Measurements from ENCODE around the gene VAMP7.
"Not testable (repeated sequence)": the region's sequence is repeated elsewhere in the genome, so short reads cannot be mapped to it uniquely, and the experiment has no call there.

The VAMP7 gene, protein sequence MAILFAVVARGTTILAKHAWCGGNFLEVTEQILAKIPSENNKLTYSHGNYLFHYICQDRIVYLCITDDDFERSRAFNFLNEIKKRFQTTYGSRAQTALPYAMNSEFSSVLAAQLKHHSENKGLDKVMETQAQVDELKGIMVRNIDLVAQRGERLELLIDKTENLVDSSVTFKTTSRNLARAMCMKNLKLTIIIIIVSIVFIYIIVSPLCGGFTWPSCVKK

DNA sequence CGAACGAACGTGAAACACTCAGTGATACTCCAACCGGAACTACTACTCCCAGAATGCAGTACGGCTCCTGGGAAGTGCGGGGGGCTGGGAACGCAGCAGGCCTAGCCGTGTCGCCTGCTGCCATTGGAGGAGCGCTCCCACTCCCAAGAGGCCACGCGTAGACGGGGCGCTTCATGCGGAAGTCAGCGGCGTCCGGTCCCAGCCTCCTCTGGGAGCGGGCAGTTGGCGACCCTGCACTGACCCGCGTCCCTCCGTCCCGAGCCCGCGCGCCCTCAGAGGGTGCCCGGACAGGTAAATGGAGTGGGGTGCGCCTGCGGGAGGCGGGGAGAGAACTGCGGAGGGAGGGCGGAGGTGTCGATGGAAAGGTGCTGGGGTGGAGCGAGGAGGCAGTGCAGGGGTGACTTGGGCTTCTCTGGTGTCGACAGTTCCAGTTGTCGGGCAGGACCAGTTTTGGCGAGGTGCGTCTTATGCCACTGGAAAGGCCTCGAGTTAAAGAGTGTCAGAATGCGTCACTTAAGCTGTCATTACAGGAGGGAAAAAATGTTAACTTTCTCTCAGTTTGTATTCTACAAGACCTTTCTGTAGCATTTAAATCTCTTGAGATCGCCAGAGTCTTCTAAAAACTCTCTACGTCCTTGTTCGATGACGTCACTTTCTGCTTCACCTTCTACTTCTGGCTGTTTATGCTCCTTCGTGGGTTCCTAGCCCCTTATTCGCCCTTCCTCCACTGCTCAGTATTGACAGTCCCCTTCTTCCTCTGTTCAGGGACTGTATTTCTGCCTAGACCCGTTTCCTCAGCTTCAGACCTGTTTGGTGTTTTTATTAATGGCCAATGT, at the start of gene VAMP7:
Gene VAMP7 (plus strand): TSS at position 188 of the 836 bp plus-strand sequence. CDS start 8,122 bp downstream, outside the sequence.
- peak; percentile 88 for DNase-seq

DNA sequence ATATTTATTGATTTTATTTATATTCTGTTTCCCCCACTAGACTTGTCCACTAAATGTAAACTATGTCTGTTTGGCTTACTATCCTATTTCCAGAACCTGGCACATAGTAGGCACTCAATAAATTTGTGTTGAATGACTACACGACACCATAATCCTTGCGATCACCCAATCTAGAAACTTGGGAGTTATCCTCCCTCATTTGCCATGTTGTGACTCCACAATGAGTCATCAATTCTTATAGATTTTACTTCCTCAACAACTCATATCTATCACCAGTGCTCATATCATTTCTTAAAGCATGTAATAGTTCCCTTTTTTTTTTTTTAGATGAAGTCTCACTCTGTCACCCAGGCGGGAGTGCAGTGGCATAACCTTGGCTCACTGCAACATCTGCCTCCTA, 39.9 kb upstream of the VAMP7 start:
- no peak for DNase-seq

DNA sequence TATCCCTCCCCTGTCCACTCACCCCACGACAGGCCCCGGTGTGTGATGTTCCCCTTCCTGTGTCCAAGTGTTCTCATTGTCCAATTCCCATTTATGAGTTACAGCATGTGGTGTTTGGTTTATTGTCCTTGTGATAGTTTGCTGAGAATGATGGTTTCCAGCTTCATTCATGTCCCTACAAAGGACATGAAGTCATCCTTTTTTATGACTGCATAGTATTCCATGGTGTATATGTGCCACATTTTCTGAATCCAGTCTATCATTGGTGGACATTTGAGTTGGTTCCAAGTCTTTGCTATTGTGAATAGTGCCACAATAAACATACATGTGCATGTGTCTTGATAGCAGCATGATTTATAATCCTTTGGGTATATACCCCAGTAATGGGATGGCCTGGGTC, 29.4 kb upstream of the VAMP7 start:
- DNase-seq: not testable (repeated sequence)

DNA sequence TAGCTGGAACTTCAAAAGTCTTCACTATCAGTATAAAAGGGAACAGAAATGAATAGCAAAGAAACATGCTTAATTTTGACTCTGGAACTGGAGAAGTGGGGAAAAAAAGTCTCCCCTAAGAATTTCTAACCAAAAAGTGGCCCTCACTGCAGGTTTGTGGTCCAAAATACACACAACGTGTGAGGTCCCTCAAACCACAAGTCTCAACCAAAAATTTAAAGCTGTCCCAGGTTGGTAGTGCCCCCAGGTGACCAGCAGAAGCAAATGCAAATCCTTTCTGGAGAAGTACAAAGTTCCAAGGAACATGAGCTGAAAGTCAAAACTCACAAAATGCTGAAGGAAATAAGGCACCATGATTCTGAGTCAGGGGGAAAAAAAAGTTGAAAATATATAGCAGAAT, 23.6 kb upstream of the VAMP7 start:
- DNase-seq: peak; percentile 9

DNA sequence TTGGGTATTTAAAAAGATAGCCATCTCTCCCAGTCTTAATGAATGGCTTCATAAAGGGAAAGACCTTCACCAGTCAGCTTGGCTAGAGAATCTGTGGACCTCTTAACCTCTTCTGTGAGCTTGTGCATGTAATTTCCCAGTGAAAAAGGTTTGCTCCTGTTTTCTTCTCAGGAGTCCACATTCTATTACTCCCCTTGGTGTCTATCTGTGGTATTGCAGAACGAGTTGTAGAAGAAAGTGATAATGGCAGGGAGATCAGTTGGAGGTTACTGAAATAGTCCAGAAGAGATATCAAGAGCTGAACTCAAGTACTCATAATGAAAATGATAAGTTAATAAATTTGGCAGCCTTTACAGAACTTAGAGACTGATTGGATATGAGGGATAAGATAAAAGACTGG, 16.5 kb upstream of the VAMP7 start:
- DNase-seq: no peak

DNA sequence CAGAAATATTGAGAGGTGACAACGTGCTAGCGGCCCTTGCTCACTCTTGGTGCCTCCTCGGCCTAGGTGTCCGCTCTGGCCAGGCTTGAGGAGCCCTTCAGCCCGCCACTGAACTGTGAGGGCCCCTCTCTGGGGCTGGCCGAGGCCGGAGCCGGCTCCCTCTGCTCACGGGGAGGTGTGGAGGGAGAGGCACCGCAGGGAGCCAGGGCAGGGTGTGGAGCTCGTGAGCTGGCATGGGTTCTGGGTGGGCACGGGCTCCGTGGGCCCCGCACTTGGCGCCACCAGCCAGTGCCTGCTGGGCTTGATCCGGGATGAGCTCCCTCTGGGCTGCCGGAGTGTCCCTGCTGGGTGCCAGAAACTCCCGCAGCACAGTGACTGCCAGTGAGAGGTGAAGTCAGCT, 16.0 kb upstream of the VAMP7 start:
- no peak for DNase-seq

DNA sequence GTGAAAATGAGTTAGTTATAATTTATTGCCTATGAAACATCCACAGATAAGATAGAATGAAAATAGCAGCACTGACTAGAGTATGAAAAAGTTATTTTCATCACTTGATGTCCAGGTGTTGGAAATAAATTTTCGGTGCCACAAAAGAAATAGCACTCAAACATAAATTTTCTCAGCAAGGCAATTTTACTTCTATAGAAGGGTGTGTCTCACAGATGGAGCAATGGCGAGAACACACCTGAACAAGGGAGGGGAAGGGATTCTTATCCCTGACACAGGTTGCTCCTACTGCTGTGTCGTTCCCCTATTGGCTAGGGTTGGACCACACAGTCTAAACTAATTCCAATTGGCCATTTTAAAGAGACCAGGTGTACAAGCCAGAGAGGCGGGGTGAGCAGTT, 13.3 kb upstream of the VAMP7 start:
- DNase-seq: no peak

DNA sequence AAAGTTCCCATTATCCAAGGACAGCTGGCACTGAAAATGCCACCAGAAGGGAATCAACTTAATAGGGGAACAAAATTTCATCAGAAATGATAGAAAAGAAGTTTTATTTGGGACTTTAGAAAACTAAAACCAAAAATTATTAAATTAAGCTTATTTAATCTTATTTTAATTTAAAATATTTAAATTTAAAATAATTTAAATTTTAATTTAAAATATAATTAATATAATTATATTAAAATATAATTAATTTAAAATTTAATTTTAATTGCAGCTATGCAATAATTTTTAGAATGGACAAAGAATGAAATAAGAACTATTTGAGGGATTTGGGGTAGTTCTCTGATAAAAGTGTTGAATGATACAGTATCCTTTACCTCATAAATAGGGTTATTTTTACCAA, 10.2 kb upstream of the VAMP7 start:
- DNase-seq: no peak

DNA sequence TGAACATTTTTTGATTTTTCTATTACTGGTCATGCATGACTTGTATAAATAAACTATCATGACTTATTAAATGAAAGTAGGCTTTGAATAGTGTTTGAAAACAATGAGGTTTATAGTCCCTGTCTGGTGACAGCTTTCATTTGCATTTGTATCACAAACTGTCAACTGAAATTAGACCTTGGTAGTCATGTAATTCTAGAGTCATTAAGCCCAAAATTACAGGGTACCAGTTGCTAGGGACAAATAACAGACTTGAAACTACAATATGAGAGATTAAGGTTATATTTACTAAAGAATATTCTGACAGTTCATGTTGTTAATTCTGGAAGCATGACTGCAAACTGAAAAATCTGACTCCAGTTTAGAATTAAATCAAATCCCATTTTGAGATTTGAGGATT, 9.2 kb upstream of the VAMP7 start:
- no peak for DNase-seq

DNA sequence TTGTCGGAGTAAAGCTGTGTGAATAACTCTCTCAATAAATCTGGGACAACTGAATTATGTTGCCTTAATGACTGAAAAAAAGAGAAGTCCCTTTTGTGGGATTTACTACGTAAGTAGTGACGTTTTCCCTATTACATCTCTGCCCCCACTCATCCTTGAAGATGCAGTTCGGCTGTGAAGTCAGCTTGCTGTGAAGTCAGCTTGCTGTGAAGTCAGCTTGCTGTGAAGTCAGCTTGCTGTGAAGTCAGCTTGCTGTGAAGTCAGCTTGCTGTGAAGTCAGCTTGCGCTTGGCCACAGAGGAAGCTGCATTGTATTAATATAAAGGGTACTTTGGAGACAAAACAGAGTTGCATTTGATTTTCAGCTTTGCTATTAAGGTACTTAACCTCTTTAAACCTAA, 8.0 kb upstream of the VAMP7 start:
- no peak for DNase-seq

DNA sequence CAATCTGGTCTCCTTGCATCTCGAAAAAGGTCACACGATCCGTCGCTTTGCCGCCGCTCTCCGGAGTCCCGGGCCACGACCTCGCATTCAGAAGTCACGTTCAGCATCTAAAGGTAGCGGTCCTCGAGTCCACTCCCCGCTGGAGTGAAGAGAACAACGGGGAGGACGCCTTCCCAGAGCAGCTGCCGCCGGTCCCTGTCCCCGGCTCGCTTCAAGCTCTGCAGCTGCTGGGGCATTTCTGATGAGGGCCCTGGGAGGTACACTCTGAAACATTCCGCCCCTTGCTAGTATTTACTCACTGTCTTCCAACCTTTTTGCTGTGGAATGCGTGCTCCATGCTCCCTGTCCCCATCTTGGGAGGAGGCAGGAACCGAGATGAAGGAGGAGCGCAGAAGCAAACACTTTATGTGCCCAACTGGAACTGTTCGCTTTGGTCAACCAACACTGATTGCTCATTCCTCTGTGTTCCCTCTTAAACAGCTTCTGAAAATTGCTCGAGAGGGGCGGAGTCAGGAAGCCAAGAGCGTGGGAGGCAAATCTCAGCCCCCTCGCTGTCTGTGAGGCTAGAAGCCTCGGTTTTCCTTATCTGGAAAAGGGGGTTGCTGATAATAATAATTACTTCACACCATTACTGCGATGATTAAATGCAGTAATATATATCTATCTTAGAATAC, 6.4 kb upstream of the VAMP7 start:
- no peak for DNase-seq

DNA sequence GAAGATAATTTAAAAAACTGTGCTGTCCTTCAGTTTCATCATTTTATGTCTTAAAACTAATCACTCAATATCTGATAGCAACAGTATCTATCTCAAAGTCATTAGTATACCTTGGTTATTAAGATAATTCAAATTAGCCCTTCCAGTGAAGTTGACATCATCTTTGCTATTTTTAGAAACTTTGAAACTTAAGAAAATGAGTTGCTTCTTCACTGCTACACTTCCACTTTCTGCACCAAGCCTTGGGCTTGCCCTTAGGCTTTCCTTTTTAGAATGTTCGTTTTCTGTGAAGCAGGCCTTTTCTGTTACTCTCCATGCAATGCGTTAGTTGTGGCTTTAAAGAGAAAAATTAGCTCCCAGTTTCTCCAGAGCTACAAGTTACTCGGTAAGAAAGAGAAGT, 4.4 kb upstream of the VAMP7 start:
- DNase-seq: no peak

DNA sequence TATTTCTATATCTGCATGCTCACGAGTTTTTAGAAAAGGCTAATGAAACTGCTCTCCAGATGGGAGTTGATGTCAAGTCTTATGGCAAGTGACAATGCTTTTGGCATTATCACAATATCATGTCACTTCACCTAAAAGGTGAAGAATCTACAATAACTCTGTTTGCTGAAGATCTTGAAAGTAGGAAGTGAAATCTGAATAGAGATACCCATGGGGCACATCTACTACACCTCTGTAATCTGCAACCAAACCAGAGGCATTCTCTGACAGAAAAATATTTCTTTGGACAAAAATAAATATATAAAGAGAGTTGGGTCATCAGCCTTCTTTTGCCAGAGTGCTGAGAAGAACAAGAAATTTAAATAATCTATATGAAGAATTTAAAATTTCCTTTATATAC, 3.9 kb upstream of the VAMP7 start:
- DNase-seq: no peak

DNA sequence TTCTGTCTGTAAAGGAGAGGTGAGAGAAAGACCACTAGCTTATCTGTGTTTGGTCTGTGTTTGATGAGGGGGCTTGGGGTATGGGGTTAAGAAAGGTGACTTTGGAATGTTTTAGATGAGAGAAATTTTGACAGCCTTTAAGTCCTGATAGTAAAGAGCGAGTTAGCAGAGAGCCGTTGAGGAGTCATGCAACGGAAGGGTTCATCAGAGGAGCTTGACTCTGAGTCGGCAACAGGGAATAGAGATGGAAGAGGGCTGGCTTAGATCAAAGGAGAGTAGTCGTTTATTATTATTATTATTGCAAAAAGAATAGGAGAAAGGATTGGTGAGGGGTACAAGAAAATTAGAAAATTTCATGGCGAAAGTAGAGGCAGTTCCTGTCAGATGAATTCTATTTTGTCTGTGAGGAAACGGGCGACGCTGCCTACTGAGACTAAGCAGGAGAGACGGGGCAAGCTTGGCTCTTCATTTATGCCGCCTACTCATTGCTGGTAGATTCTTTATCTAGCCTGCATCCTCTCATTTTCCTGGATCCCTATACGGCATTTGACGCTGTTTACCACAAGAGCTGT, 473 bp upstream of the VAMP7 start:
- peak; percentile 5 for DNase-seq

DNA sequence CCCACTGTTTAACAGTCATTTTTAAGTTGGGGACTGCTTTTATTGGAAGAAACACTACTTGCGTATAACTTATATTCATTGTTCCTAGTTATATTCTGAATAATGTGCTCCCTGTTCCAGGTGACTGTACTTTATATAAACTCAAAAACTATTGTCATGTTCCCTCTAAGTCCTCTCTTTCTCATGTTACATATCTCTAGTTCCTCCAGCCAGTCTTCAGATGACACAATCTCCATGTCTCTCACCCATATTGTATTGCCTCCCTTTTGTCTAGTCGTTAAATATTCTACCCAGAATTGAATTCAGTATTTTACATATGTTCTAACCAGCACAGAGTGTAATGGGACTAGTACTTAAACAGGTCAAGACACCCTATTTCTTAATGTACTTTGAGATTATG, 5.3 kb downstream of the VAMP7 start:
- DNase-seq: no peak

DNA sequence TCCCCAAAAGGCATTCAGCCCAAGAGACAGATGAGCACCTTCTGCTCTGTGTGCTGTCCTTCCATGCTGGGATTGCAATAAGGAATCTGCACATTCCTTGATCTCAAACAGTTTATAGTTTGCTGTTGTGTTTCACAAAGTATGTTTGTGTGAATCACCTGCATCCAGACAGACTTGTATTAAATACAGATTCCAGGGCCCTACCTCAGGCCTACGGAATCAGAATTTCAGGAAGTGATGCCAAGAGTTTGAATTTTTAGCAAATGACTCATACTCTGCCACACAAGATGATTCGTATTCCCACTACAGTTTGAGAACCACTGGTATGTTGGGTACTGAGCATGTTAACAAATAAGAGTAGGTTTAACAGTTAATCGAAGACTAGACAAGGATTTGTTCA, 7.0 kb downstream of the VAMP7 start:
- no peak for DNase-seq

DNA sequence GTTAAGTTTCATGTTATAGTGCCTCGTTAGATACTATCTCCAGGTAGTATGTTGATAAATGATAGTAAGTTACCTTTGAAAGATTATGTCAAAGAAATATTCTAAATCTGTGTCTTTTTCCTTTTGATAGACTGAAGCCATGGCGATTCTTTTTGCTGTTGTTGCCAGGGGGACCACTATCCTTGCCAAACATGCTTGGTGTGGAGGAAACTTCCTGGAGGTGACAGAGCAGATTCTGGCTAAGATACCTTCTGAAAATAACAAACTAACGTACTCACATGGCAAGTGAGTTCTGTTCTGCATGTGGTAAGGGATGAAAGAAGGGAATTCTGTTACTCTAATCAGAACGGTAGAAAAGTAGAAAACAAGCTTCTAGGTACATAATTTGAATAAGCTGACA, 8.2 kb downstream of the VAMP7 start:
- no peak for DNase-seq

DNA sequence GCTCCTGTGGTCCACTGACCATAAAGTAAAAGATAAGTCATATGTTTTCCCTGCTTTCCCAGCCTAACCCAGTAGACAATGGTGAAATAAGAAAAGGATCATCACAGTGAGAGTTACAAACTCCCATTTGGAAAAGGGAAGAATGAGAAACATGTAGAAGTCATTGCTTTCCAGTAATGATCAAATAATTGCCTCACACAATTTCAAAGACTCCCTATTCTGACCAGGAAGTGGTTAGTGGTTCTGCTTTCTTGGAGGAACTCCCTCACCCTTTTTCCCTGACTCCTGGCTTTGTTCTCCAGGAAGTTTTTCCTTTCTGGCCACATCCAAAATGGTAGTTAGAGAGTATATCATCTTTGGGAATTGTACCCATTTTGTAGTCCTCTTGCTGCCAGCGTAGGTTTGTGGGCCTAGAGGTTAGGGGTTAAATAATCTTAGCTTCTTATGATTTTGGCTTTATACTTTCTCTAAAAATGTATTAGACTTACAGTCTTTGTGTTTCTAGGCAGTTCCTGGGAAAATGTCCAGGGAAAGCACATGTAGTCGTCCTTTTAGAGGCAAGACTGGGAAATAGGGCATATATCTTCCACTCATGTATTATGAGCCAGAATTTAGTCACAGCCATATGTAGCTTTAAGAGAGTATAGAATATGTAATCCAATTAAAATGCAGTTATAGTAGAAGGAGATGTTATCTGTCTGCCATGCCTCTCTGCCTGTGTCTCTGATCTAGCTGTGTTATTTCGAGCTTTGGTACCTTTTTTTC, 10.5 kb downstream of the VAMP7 start:
- DNase-seq: no peak

DNA sequence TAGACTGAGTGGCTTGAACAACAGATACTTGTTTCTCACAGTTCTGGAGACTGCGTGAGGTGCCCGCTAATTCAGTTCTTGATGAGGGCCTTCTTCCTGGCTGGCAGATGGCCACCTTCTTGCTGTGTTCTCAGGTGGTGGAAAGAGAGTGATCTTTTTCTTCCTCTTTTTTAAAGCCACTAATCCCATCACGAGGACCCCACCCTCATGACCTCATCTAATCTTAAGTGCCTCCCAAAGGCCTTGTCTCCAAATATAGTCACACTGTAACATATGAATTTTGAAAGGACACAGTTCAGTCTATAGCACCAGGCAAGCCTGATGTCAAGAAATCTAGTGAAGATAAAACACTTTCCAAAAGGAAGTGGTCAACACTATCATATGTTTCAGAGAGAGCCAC, 12.4 kb downstream of the VAMP7 start:
- no peak for DNase-seq

DNA sequence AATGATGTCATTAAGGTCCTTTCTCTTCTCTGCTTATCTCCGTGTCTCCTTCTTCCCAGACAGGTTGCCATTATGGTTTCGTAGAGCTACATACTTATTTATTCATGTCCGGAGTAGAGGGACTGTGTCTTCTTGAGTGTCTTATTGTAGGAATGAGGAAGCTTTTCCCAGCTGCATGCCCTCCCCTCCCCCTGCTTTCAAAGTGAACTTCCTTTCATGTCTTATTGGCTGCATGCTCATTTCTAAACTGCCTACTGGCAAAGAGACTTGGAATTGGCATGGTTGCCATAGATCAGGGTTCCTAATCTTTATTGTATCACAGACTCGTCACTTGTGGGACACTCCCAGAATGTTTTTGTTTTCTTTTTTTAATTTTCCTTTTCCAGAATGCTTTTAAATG, 15.4 kb downstream of the VAMP7 start:
- no peak for DNase-seq

DNA sequence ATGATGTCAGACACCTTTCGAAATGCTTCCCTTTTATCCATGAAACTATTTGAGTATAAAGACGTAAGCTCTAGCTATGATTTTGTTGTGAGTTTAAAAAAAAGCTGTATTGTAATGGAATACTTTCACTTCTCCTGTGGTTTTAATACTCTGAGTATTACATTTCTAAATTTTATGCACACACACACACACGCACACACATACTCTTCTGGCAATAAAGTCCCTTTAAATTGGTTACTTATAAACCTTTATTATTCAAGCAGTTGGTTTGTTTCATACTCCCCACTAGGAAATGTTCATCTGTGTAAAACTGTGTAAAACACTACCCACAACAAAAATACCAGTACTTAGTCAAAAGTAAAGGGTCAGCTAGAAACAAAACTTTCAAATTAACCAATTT, 18.2 kb downstream of the VAMP7 start:
- DNase-seq: no peak

DNA sequence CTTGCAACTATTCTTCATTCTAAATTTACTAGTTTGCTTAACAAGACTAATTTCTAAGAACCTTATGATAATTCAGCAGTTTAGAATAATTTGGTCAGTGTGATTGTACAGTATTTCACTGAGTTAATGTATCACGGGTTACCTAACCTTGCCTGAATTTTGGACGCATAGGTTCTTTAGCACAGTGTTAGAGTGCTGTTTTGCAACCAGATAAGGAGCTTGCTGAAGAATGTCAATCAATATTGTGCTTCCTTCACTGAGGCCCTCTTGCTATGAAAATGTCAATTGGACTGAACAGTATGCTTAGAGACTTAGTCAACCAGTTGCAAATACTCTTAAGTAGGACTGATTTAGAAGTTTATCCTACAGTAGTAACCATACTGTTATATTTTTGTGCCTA, 19.6 kb downstream of the VAMP7 start:
- DNase-seq: no peak

DNA sequence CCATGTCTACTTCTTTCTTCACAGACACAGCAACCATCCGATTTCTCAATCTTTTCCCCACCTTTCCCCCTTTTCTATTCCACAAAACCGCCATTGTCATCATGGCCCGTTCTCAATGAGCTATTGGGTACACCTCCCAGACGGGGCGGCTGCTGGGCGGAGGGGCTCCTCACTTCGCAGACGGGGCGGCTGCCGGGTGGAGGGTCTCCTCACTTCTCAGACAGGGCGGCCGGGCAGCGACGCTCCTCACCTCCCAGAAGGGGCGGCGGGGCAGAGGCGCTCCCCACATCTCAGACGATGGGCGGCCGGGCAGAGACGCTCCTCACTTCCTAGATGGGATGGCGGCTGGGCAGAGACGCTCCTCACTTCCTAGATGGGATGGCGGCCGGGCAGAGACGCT, 26.5 kb downstream of the VAMP7 start:
- not testable (repeated sequence) for DNase-seq
